Right hindlimb (tissue), 1 donor: Measurements from ENCODE around the gene SLC2A11.
A peak's percentile ranks its signal among the peaks of the same experiment; 100 is the strongest.
"Not testable (repeated sequence)": the region's sequence is repeated elsewhere in the genome, so short reads cannot be mapped to it uniquely, and the experiment has no call there.

Experiments used
- DNase-seq: peaks from one replicate; pipeline ENCODE4 v3.0.0-alpha.2; 2018

SLC2A11 gene

GRCh38 chr22:23847310-23847920 lies 10.3 kb upstream of the SLC2A11 start:
- no peak for DNase-seq

- peak; percentile 40 for DNase-seq
Observed at GRCh38 chr22:23847991-23848864, 9.4 kb upstream of the SLC2A11 start.

GRCh38 chr22:23849009-23850006 lies 8.4 kb upstream of the SLC2A11 start:
- DNase-seq: peak; percentile 88

- DNase-seq: no peak
Observed at GRCh38 chr22:23850136-23850611, 7.5 kb upstream of the SLC2A11 start.

GRCh38 chr22:23856721-23857605 lies 712 bp upstream of the SLC2A11 start:
- DNase-seq: peak; percentile 56

GRCh38 chr22:23858484-23858815 lies 775 bp downstream of the SLC2A11 start:
- DNase-seq: no peak

GRCh38 chr22:23859201-23859600 lies 1.5 kb downstream of the SLC2A11 start:
- no peak for DNase-seq

GRCh38 chr22:23860187-23860586 lies 2.5 kb downstream of the SLC2A11 start:
- DNase-seq: not testable (repeated sequence)

- DNase-seq: peak; percentile 34
Observed at GRCh38 chr22:23862103-23862502, 4.4 kb downstream of the SLC2A11 start.

- not testable (repeated sequence) for DNase-seq
Observed at GRCh38 chr22:23864499-23865154, 7.0 kb downstream of the SLC2A11 start.

GRCh38 chr22:23868580-23868979 lies 10.9 kb downstream of the SLC2A11 start:
- no peak for DNase-seq

- no peak for DNase-seq
Observed at GRCh38 chr22:23874871-23875270, 17.2 kb downstream of the SLC2A11 start.

- DNase-seq: no peak
Observed at GRCh38 chr22:23875801-23876200, 18.1 kb downstream of the SLC2A11 start.

GRCh38 chr22:23877566-23877965 lies 19.9 kb downstream of the SLC2A11 start:
- no peak for DNase-seq

GRCh38 chr22:23878219-23878618 lies 20.5 kb downstream of the SLC2A11 start:
- DNase-seq: no peak

GRCh38 chr22:23882370-23882769 lies 24.7 kb downstream of the SLC2A11 start:
- no peak for DNase-seq

GRCh38 chr22:23883658-23884057 lies 26.0 kb downstream of the SLC2A11 start:
- DNase-seq: no peak

GRCh38 chr22:23884140-23884539 lies 26.5 kb downstream of the SLC2A11 start:
- no peak for DNase-seq

- DNase-seq: no peak
Observed at GRCh38 chr22:23888615-23889401, 31.1 kb downstream of the SLC2A11 start.

- DNase-seq: no peak
Observed at GRCh38 chr22:23889620-23890019, 31.9 kb downstream of the SLC2A11 start.

- DNase-seq: no peak
Observed at GRCh38 chr22:23891726-23892125, 34.1 kb downstream of the SLC2A11 start.
